HCT116 (cell line): ENCODE results near the gene FNBP1.

Experiments
- ELF1 ChIP-seq: IDR thresholded peaks from 2 replicates; pipeline ENCODE4 v1.6.1; 2012; ENCODE audit warnings: low read depth, borderline replicate concordance
- EZH2phosphoT487 ChIP-seq: fragments of 200-600 bp; IDR thresholded peaks from 2 replicates; pipeline ENCODE4 v1.6.1; 2018; ENCODE audit warnings: antibody characterized with exemption, borderline replicate concordance
- POLR2AphosphoS5 ChIP-seq: IDR thresholded peaks from 2 replicates; pipeline ENCODE4 v1.6.1; 2011; ENCODE audit warnings: mild to moderate bottlenecking, low read depth, low read length, moderate library complexity
- YY1 ChIP-seq: IDR thresholded peaks from 2 replicates; pipeline ENCODE4 v1.6.1; 2011; ENCODE audit warnings: low read length, low read depth, moderate library complexity, mild to moderate bottlenecking; ENCODE audit not compliant: insufficient replicate concordance; ENCODE audit errors: extremely low read depth
- TF ChIP-seq, protein P1 (sequence below), 3 experiments: fragments of 200-600 bp in 1 of 3; sonication (generic) in 1 of 3; IDR thresholded peaks in 2 of 3; conservative IDR thresholded peaks in 1 of 3; 2 replicates each; pipeline ENCODE4 v1.5.1; 2012 to 2017; ENCODE audit warnings: low read depth in 2 of 3, low read length in 2 of 3, antibody characterized with exemption in 1 of 3, borderline replicate concordance in 1 of 3, control low read depth in 1 of 3, mild to moderate bottlenecking in 1 of 3, mixed read lengths in 1 of 3, mixed run types in 1 of 3, moderate library complexity in 1 of 3; ENCODE audit not compliant: insufficient read depth in 1 of 3

DNA sequence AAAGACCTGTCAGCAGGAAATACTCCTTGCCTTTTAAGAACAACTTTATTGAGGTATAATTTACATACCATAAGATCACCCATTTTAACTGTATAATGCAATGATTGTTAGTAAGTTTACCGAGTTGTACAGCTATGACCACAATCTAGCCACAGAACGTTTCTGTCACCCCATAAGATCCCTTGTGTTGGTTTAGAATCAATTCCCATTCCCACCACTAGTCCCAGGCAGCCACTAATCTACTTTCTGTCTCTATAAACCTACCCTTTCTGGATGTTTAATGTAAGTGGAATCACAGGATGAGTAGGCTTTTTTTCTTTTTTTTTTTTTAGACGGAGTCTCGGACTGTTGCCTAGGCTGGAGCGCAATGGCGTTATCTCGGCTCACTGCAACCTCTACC, 15.2 kb upstream of the FNBP1 start:
- TF ChIP-seq EZH2phosphoT487: no peak
- no peak for TF ChIP-seq YY1
- TF ChIP-seq POLR2AphosphoS5: no peak
- no peak for TF ChIP-seq ELF1
- TF ChIP-seq, protein P1, sequence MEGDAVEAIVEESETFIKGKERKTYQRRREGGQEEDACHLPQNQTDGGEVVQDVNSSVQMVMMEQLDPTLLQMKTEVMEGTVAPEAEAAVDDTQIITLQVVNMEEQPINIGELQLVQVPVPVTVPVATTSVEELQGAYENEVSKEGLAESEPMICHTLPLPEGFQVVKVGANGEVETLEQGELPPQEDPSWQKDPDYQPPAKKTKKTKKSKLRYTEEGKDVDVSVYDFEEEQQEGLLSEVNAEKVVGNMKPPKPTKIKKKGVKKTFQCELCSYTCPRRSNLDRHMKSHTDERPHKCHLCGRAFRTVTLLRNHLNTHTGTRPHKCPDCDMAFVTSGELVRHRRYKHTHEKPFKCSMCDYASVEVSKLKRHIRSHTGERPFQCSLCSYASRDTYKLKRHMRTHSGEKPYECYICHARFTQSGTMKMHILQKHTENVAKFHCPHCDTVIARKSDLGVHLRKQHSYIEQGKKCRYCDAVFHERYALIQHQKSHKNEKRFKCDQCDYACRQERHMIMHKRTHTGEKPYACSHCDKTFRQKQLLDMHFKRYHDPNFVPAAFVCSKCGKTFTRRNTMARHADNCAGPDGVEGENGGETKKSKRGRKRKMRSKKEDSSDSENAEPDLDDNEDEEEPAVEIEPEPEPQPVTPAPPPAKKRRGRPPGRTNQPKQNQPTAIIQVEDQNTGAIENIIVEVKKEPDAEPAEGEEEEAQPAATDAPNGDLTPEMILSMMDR (IDR thresholded peaks at IDR 0.05 in 2 of 3, conservative IDR thresholded peaks at IDR 0.05 in 1 of 3; ENCODE audit: borderline replicate concordance in 1 of 3, insufficient read depth in 1 of 3, low read depth in 2 of 3, low read length in 2 of 3): peak in 2 of 3 experiments; percentile 43 to 52; a peak in 4 of 6 replicates
